Lower leg skin (tissue), 3 donors: ENCODE results near the gene CYP2S1.

Experiments
- POLR2A ChIP-seq, 2 donors: fragments of 450-650 bp; IDR thresholded peaks; one replicate each; pipeline ENCODE4 v1.6.1; 2016 to 2017; ENCODE audit warnings: antibody characterized with exemption in 2 of 2, mild to moderate bottlenecking in 1 of 2, moderate library complexity in 1 of 2
- TF ChIP-seq, protein P1 (sequence below), 3 donors: fragments of 450-650 bp; IDR thresholded peaks; one replicate each; pipeline ENCODE4 v1.5.1; 2016; ENCODE audit warnings: antibody characterized with exemption in 3 of 3, mild to moderate bottlenecking in 3 of 3, moderate library complexity in 2 of 3

GRCh38 chr19:41245843-41246242, 52.8 kb downstream of the CYP2S1 start:
- TF ChIP-seq, protein P1, sequence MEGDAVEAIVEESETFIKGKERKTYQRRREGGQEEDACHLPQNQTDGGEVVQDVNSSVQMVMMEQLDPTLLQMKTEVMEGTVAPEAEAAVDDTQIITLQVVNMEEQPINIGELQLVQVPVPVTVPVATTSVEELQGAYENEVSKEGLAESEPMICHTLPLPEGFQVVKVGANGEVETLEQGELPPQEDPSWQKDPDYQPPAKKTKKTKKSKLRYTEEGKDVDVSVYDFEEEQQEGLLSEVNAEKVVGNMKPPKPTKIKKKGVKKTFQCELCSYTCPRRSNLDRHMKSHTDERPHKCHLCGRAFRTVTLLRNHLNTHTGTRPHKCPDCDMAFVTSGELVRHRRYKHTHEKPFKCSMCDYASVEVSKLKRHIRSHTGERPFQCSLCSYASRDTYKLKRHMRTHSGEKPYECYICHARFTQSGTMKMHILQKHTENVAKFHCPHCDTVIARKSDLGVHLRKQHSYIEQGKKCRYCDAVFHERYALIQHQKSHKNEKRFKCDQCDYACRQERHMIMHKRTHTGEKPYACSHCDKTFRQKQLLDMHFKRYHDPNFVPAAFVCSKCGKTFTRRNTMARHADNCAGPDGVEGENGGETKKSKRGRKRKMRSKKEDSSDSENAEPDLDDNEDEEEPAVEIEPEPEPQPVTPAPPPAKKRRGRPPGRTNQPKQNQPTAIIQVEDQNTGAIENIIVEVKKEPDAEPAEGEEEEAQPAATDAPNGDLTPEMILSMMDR (IDR thresholded peaks at IDR 0.05), result no peak
- no peak for TF ChIP-seq POLR2A (IDR thresholded peaks at IDR 0.05)
